AG04449 (cell line): ENCODE data around the gene NISCH.

Experiments used
- CTCF ChIA-PET: fragments of 350-600 bp; formaldehyde crosslinking; extraction: SDS; loops from one replicate; lab custom pipeline; 2021; ENCODE audit warnings: antibody characterized with exemption; lab: Yijun Ruan, JAX
- POLR2A ChIA-PET: fragments of 400-600, 350-600 bp; formaldehyde crosslinking; extraction: SDS; loops from one replicate; lab custom pipeline; 2020; ENCODE audit warnings: antibody characterized with exemption, inconsistent platforms; lab: Yijun Ruan, JAX
- DNase-seq: peaks from one replicate; pipeline ENCODE4 v3.0.0-alpha.2; 2010; ENCODE audit warnings: low read depth, low spot score
- H3K4me3 ChIP-seq: 2 replicates; pipeline ENCODE4 v1.5.1; 2011; ENCODE audit warnings: low read depth, mild to moderate bottlenecking, control low read depth, low read length
- TF ChIP-seq, protein P1 (sequence below): IDR thresholded peaks from one replicate; pipeline ENCODE4 v1.5.1; 2011; ENCODE audit warnings: mild to moderate bottlenecking, moderate library complexity, low read length, control low read depth, inconsistent platforms; ENCODE audit not compliant: insufficient read depth; ENCODE audit errors: missing control alignments

The NISCH gene

DNA sequence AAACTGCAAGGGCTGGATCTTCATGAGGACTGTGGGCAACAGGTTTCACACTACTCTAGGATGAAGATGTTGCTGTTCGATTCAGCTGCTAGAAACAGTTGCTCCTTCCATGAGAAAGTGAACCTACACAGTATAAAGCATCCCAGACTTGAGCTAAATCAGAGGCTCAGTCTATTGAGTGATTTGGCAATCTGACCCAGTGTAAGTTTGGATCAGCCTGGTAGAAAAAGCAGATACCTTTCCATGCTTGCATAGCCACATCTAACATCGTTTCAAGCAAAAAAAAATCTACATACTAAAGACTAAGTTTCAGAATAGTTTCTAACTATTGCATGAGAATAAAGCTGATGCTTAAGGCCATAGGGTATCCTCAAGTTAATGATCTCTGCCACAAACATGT lies 85.6 kb downstream of the NISCH start:
- ChIA-PET CTCF (interaction anchor here (1.2 kb wide), 1 partner anchor 141 kb away, joined by 3 read pairs; no protein-coding TSS in a partner anchor), POLR2A (no interaction called here)
- no peak overlapping the region for H3K4me3 ChIP-seq
- TF ChIP-seq, protein P1, sequence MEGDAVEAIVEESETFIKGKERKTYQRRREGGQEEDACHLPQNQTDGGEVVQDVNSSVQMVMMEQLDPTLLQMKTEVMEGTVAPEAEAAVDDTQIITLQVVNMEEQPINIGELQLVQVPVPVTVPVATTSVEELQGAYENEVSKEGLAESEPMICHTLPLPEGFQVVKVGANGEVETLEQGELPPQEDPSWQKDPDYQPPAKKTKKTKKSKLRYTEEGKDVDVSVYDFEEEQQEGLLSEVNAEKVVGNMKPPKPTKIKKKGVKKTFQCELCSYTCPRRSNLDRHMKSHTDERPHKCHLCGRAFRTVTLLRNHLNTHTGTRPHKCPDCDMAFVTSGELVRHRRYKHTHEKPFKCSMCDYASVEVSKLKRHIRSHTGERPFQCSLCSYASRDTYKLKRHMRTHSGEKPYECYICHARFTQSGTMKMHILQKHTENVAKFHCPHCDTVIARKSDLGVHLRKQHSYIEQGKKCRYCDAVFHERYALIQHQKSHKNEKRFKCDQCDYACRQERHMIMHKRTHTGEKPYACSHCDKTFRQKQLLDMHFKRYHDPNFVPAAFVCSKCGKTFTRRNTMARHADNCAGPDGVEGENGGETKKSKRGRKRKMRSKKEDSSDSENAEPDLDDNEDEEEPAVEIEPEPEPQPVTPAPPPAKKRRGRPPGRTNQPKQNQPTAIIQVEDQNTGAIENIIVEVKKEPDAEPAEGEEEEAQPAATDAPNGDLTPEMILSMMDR: no peak
- no peak for DNase-seq
